Measurements from ENCODE around the gene CPNE5.

The CPNE5 gene

DNA sequence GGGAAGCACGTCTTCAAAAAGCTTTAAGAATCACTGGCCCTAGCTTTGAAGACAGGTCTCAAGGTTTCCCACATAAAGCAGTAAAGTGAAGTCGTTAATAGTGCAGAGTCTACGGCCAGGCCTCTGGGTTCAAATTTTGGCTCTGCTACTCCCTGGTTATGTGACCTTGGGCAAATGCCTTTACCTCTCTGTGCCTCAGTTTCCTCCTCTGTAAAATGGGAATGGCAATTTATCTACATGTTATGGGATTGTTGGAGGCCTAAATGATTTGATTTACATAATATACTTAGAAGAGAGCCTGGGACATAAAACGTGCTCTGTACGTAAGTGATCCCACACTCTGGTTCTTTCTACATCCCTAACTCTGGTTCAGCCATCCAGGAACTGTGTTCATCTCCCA, 32.1 kb downstream of the CPNE5 start:
- TF ChIP-seq, protein P1, sequence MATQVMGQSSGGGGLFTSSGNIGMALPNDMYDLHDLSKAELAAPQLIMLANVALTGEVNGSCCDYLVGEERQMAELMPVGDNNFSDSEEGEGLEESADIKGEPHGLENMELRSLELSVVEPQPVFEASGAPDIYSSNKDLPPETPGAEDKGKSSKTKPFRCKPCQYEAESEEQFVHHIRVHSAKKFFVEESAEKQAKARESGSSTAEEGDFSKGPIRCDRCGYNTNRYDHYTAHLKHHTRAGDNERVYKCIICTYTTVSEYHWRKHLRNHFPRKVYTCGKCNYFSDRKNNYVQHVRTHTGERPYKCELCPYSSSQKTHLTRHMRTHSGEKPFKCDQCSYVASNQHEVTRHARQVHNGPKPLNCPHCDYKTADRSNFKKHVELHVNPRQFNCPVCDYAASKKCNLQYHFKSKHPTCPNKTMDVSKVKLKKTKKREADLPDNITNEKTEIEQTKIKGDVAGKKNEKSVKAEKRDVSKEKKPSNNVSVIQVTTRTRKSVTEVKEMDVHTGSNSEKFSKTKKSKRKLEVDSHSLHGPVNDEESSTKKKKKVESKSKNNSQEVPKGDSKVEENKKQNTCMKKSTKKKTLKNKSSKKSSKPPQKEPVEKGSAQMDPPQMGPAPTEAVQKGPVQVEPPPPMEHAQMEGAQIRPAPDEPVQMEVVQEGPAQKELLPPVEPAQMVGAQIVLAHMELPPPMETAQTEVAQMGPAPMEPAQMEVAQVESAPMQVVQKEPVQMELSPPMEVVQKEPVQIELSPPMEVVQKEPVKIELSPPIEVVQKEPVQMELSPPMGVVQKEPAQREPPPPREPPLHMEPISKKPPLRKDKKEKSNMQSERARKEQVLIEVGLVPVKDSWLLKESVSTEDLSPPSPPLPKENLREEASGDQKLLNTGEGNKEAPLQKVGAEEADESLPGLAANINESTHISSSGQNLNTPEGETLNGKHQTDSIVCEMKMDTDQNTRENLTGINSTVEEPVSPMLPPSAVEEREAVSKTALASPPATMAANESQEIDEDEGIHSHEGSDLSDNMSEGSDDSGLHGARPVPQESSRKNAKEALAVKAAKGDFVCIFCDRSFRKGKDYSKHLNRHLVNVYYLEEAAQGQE (IDR thresholded peaks at IDR 0.05; ENCODE audit: insufficient read depth in 1 of 2, low read depth in 2 of 2, low read length in 2 of 2), result no peak
- TF ChIP-seq SIN3A (IDR thresholded peaks at IDR 0.05; ENCODE audit: borderline replicate concordance, insufficient read depth, low read length) (no peak), FOXP2 (optimal IDR thresholded peaks at IDR 0.05; ENCODE audit: borderline replicate concordance, extremely low read depth, extremely low read length, insufficient read depth) (no peak), TAF1 (IDR thresholded peaks at IDR 0.05; ENCODE audit: borderline replicate concordance, insufficient read depth, low read length) (no peak), POLR2AphosphoS5 (IDR thresholded peaks at IDR 0.05; ENCODE audit: low read depth, low read length) (no peak)

GRCh38 chr6:36805917-36806316, 33.3 kb downstream of the CPNE5 start:
- TF ChIP-seq TAF1 (IDR thresholded peaks at IDR 0.05; ENCODE audit: borderline replicate concordance, insufficient read depth, low read length) (no peak), FOXP2 (optimal IDR thresholded peaks at IDR 0.05; ENCODE audit: borderline replicate concordance, extremely low read depth, extremely low read length, insufficient read depth) (no peak), SIN3A (IDR thresholded peaks at IDR 0.05; ENCODE audit: borderline replicate concordance, insufficient read depth, low read length) (no peak), POLR2AphosphoS5 (IDR thresholded peaks at IDR 0.05; ENCODE audit: low read depth, low read length) (no peak)
- TF ChIP-seq, protein P1 (IDR thresholded peaks at IDR 0.05; ENCODE audit: insufficient read depth in 1 of 2, low read depth in 2 of 2, low read length in 2 of 2), result no peak

- TF ChIP-seq TAF1 (IDR thresholded peaks at IDR 0.05; ENCODE audit: borderline replicate concordance, insufficient read depth, low read length) (no peak), FOXP2 (optimal IDR thresholded peaks at IDR 0.05; ENCODE audit: borderline replicate concordance, extremely low read depth, extremely low read length, insufficient read depth) (no peak), SIN3A (IDR thresholded peaks at IDR 0.05; ENCODE audit: borderline replicate concordance, insufficient read depth, low read length) (no peak), POLR2AphosphoS5 (IDR thresholded peaks at IDR 0.05; ENCODE audit: low read depth, low read length) (no peak)
- TF ChIP-seq, protein P1 (IDR thresholded peaks at IDR 0.05; ENCODE audit: insufficient read depth in 1 of 2, low read depth in 2 of 2, low read length in 2 of 2), result no peak
Measured at GRCh38 chr6:36805096-36805797, 34.0 kb downstream of the CPNE5 start.

DNA sequence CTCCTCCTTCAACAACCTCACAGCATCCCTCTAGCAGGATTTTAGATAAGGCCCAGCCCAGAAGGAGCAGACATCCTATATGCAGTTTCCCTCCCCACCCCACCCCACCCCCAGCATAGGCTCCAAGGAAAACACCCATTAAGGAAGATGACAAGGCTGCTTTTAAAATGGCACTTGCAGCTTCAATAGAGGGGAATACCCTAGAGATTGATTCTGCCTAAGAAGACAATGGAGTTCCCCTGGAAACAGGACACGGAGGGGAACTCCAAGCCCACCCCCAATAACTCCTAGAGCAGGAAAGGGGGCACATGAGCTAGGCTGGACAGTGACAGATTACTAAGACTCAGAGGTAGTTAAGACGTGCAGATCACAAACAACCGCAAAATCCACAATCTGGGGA, 34.7 kb downstream of the CPNE5 start:
- TF ChIP-seq SIN3A (IDR thresholded peaks at IDR 0.05; ENCODE audit: borderline replicate concordance, insufficient read depth, low read length) (no peak), POLR2AphosphoS5 (IDR thresholded peaks at IDR 0.05; ENCODE audit: low read depth, low read length) (no peak), FOXP2 (optimal IDR thresholded peaks at IDR 0.05; ENCODE audit: borderline replicate concordance, extremely low read depth, extremely low read length, insufficient read depth) (no peak), TAF1 (IDR thresholded peaks at IDR 0.05; ENCODE audit: borderline replicate concordance, insufficient read depth, low read length) (no peak)
- TF ChIP-seq, protein P1 (IDR thresholded peaks at IDR 0.05; ENCODE audit: insufficient read depth in 1 of 2, low read depth in 2 of 2, low read length in 2 of 2), result no peak

Measured in PFSK-1 (cell line).